RCC 7860 (cell line): Measurements from ENCODE around the gene CD34.
"Not testable (repeated sequence)": the region's sequence is repeated elsewhere in the genome, so short reads cannot be mapped to it uniquely, and the experiment has no call there.

Source experiments
- DNase-seq: peaks from one replicate; pipeline ENCODE4 v3.0.0-alpha.2; 2015; ENCODE audit warnings: low spot score
- FAIRE-seq: peaks from 2 replicates; lab custom pipeline; 2012; peaks lifted over from hg19 to GRCh38; lab: Jason Lieb, UNC

The CD34 gene

DNA sequence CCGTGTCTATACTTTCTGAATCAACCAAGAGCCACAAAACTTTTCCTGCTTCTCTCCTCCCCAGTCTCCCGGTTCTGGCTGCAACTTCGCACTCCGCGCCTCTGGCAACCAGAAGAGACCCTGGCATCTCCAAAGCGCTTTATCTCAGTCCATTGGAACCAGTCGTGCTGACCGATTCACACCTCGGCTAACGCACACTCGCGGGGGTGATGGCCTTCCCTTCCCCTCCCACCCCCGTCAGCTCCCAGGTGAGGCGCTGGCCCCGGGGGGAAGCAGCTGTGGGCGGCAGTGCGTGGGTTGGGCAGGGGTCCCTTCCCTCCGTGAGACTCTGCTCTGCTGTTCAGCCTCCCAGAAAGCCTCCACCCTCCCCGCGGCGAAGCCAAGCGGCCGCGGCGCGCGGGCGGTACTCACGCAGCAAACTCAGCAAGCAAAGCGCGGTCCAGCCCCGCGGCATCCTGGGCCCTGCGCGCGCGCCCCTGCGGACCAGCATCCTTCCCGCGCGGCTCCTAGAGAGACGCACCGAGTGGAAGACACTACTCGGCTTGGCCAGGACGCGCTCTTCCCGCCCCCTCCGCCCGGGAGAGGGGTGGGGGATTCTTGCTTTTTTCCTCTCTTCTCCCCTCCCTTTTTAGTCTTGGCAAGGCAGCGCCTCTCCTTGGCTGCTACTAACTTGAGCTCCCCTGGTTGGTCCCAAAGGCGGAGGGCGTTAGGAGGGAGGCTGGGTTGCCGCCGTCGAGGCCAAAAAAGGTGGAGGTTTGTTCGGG, at the start of gene CD34:
Gene CD34, minus strand, starts transcription at position 535 of the 764 bp plus-strand sequence. Its CDS starts 45 bp downstream, at position 490.
- no peak for FAIRE-seq
- no peak for DNase-seq

DNA sequence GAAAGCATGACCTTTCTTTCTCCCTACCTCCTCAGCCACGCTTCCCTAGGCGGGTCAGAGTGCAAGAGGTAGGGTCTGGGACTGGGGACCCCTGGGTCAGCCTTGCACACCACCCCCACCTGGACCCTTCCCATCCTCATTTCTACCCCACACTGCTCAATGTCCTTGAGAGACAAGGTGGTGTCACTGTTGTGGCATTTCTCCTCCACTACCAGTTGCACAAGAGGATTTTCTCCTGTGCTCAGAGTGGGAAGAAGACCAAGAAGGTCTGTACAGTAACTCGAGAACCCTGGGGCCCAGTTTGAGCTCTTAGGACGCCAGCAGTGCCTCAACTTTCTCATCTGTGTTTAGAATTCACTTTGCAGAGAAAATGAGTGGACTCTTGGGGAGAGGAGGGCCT, 49.4 kb upstream of the CD34 start:
- no peak for DNase-seq
- no peak for FAIRE-seq

GRCh38 chr1:207959910-207960309, 49.0 kb upstream of the CD34 start:
- DNase-seq (no peak), FAIRE-seq (no peak)

- FAIRE-seq: no peak
- no peak for DNase-seq
Measured at GRCh38 chr1:207959141-207959825, 48.4 kb upstream of the CD34 start.

- no peak for DNase-seq
- no peak for FAIRE-seq
Measured at GRCh38 chr1:207958376-207959139, 47.6 kb upstream of the CD34 start.

- DNase-seq (no peak), FAIRE-seq (no peak)
Measured at GRCh38 chr1:207956986-207957385, 46.1 kb upstream of the CD34 start.

DNA sequence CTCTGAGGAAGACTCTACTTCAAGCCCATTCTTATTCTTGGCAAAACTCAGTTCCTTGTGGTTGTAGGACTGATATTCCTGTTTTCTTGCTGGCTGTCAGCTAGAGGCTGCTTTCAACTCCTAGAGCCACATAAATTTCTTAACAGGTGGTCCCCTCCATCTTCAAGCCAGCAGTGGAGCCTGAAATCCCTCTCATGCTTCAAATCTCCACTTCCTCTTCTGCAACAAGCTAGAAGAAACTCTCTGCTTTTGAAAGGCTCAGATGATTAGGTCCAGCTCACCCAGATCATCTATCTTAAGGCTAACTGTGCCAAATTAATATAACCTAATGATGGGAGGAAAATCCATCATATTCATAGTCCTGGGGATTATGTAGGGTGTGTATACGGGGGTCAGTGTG, 43.2 kb upstream of the CD34 start:
- DNase-seq: no peak
- FAIRE-seq: no peak

GRCh38 chr1:207952617-207953542, 42.0 kb upstream of the CD34 start:
- FAIRE-seq: no peak
- DNase-seq: no peak

GRCh38 chr1:207951652-207952051, 40.7 kb upstream of the CD34 start:
- FAIRE-seq: no peak
- no peak for DNase-seq

GRCh38 chr1:207950750-207951149, 39.8 kb upstream of the CD34 start:
- DNase-seq (no peak), FAIRE-seq (no peak)

GRCh38 chr1:207949571-207950195, 38.8 kb upstream of the CD34 start:
- DNase-seq (no peak), FAIRE-seq (no peak)

- DNase-seq: no peak
- FAIRE-seq: no peak
Measured at GRCh38 chr1:207948536-207949250, 37.8 kb upstream of the CD34 start.

GRCh38 chr1:207946756-207947155, 35.8 kb upstream of the CD34 start:
- no peak for FAIRE-seq

DNA sequence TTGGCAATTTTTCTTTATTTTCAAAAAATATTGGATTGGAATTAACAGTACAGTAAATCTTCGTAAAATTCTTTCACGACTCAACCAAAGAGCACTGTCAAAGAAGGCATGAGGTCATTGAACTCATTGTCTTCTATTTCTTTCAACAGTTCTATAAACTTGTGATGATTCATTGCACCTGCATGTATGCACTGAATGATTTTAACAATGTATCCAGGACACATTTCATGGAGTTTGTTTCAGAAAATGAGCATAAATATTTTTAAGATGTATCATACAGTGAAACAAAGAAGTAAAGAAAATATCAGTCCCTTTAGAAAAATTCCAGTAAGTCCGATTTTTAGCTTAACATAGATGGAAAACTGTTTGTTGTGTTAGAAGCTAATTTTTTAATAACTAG, 33.6 kb upstream of the CD34 start:
- DNase-seq (peak; percentile 9), FAIRE-seq (no peak)

More at GRCh38 chr1:207946756-207947155, 35.8 kb upstream of the CD34 start:
- no peak for DNase-seq

- FAIRE-seq, DNase-seq: not testable (repeated sequence)
Measured at GRCh38 chr1:207942337-207942741, 31.4 kb upstream of the CD34 start.

DNA sequence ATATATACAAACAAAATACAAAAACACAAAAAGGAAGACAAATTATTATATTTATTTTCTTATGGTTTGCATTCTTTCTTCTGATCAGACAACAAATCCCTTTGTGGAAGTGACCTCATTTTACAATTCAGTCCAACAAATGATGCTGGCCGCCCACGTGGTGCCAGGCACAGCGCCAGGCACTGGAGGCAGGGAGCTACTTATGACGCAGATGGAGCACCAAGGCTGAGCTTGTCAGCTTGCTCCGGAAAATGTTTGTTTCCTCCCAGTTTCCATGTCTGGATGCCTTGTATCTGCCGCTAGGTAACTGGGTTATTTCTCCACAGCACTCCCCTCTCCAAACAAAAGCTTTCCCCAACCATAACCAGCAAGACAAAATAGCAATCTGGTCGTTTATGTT, 30.7 kb upstream of the CD34 start:
- DNase-seq: no peak
- no peak for FAIRE-seq

GRCh38 chr1:207938016-207938415, 27.1 kb upstream of the CD34 start:
- DNase-seq (peak; percentile 20), FAIRE-seq (no peak)

DNA sequence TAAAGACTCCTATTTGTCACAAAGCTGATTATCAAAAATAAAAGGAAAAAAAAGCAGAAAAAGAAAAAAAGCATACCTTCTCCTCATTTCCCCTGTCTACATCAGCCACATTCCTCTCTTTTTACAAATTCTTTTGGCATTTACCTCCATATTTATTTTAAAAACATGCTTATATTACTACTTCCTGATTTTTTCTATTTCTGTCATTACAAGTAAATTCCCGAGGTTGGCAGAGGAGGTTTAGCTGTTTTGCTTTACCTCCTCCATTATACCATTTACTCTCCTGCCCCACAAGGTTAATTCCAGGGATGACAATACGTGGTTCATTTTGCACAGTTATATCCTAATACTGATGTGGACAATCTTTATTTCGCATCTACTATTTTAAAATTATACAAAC, 26.3 kb upstream of the CD34 start:
- FAIRE-seq (no peak), DNase-seq (no peak)

DNA sequence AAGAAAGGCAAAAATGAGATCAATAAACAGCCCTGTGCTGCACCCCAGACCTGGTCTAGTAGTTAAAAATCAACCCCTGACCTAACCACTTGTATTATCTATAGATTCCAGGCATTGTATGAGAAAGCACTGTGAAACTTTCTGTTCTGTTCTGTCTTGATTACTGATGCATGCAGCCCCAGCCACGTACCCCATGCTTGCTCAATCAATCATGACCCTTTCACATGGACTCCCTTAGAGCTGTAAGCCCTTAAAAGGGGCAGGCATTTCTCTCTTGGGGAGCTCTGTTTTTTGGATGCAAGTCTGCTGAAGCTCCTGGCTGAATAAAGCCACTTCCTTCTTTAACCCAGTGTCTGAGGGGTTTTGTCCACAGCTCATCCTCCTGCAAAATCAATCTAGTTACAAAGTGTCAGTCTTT, 24.2 kb upstream of the CD34 start:
- DNase-seq: peak; percentile 63
- peak; percentile 89 for FAIRE-seq
